WERI-Rb-1 (cell line): ENCODE results near the gene CASZ1.

Experiments
- DNase-seq: peaks from one replicate; pipeline ENCODE4 v3.0.0-alpha.2; 2020
- H3K27ac ChIP-seq: fragments of 250-450 bp; sonication (Bioruptor Pico); 2 replicates; pipeline ENCODE4 v1.5.1; 2020; ENCODE audit warnings: mild to moderate bottlenecking, moderate library complexity
- H3K27me3 ChIP-seq: fragments of 250-450 bp; sonication (Bioruptor Pico); 2 replicates; pipeline ENCODE4 v1.5.1; 2021; ENCODE audit warnings: mild to moderate bottlenecking, low read depth, moderate library complexity; ENCODE audit not compliant: insufficient read depth, severe bottlenecking
- H3K36me3 ChIP-seq: fragments of 250-450 bp; sonication (Bioruptor Pico); 2 replicates; pipeline ENCODE4 v1.5.1; 2020; ENCODE audit warnings: mild to moderate bottlenecking, moderate library complexity
- H3K4me3 ChIP-seq: 2 replicates; pipeline ENCODE4 v1.5.1; 2011; ENCODE audit warnings: low read depth, mild to moderate bottlenecking, control low read depth, low read length
- H3K9me3 ChIP-seq: fragments of 250-450 bp; sonication (Bioruptor Pico); 2 replicates; pipeline ENCODE4 v1.5.1; 2021; ENCODE audit warnings: mild to moderate bottlenecking, moderate library complexity; ENCODE audit not compliant: severe bottlenecking
- CTCF ChIP-seq: IDR thresholded peaks from 2 replicates; pipeline ENCODE4 v1.5.1; 2011; ENCODE audit warnings: low read depth, mild to moderate bottlenecking, control low read depth, inconsistent platforms, low read length

CASZ1 gene

GRCh38 chr1:10637834-10638558 is 158.4 kb downstream of the CASZ1 start:
- no peaks in the 10 kb centered on the region for H3K27me3 ChIP-seq
- H3K27ac ChIP-seq = no peak overlapping the region
- H3K9me3 ChIP-seq = no peaks in the 10 kb centered on the region
- H3K36me3 ChIP-seq = peaks cover 40% of the 10 kb centered on the region
- DNase-seq = no peak
- H3K4me3 ChIP-seq = no peak overlapping the region
- no peak for TF ChIP-seq CTCF

GRCh38 chr1:10637400-10637799 is 159.0 kb downstream of the CASZ1 start:
- Histone ChIP-seq H3K36me3 (peaks cover 34% of the 10 kb centered on the region), H3K27ac (no peak overlapping the region), H3K27me3 (no peaks in the 10 kb centered on the region), H3K4me3 (no peak overlapping the region), H3K9me3 (no peaks in the 10 kb centered on the region)
- TF ChIP-seq CTCF = no peak
- no peak for DNase-seq

GRCh38 chr1:10635992-10636391 is 160.5 kb downstream of the CASZ1 start:
- H3K9me3 ChIP-seq = no peaks in the 10 kb centered on the region
- H3K4me3 ChIP-seq = no peak overlapping the region
- peaks cover 24% of the 10 kb centered on the region for H3K36me3 ChIP-seq
- no peak for TF ChIP-seq CTCF
- no peak overlapping the region for H3K27ac ChIP-seq
- no peak for DNase-seq
- H3K27me3 ChIP-seq = no peaks in the 10 kb centered on the region

- Histone ChIP-seq H3K27me3 (no peaks in the 10 kb centered on the region), H3K4me3 (no peak overlapping the region), H3K36me3 (peaks cover 17% of the 10 kb centered on the region), H3K27ac (no peak overlapping the region), H3K9me3 (no peaks in the 10 kb centered on the region)
- DNase-seq = no peak
- TF ChIP-seq CTCF = no peak
Measured at GRCh38 chr1:10635085-10635896, 161.2 kb downstream of the CASZ1 start.

GRCh38 chr1:10634428-10635084 is 161.9 kb downstream of the CASZ1 start:
- Histone ChIP-seq H3K4me3 (no peak overlapping the region), H3K27ac (no peak overlapping the region), H3K27me3 (no peaks in the 10 kb centered on the region), H3K9me3 (no peaks in the 10 kb centered on the region), H3K36me3 (peaks cover 13% of the 10 kb centered on the region)
- DNase-seq = no peak
- TF ChIP-seq CTCF = no peak
